ENCODE measurements around the gene PIK3AP1. TPM values are rescaled to one million over a fixed set of nuclear protein-coding genes. Genes with fewer than 3 reads are reported as not detected.

The PIK3AP1 gene
- total and polyA plus RNA-seq, 2 of the 8 experiments (the other 6 are each of a cell fraction or from before 2014, with no cell fraction given) = 1.9 to 4.5 TPM

GRCh38 chr10:96560489-96560888 lies 159.8 kb downstream of the PIK3AP1 start (continued):
- TF ChIP-seq BRCA1 (IDR thresholded peaks at IDR 0.05; ENCODE audit: low read depth, low read length) (no peak), SIN3A (conservative IDR thresholded peaks at IDR 0.05 in 1 of 2, IDR thresholded peaks at IDR 0.05 in 1 of 2; ENCODE audit: low read depth in 1 of 2, low read length in 2 of 2) (no peak), TCF12 (IDR thresholded peaks at IDR 0.05; ENCODE audit: low read depth, low read length) (no peak)

Measured in H1 (cell line).